Transverse colon (tissue), 3 donors: Measurements from ENCODE around the gene ASPG.

Source experiments
- CTCF ChIP-seq, 5 experiments: fragments of 200-600 bp in 3 of 5; fragments of 450-650 bp in 2 of 5; sonication (generic) in 3 of 5; IDR thresholded peaks; 1 replicate in 2 of 5; 2 replicates in 3 of 5; pipeline ENCODE4 v1.5.1; 2016 to 2017; ENCODE audit warnings: antibody characterized with exemption in 5 of 5, inconsistent platforms in 3 of 5, mild to moderate bottlenecking in 2 of 5, moderate library complexity in 1 of 5
- EP300 ChIP-seq: sonication (generic); formaldehyde crosslinking; IDR thresholded peaks from one replicate; pipeline ENCODE4 v1.6.1; 2017; ENCODE audit warnings: antibody characterized with exemption, low read depth
- POLR2A ChIP-seq: fragments of 450-650 bp; IDR thresholded peaks from one replicate; pipeline ENCODE4 v1.6.1; 2016; ENCODE audit warnings: antibody characterized with exemption, mild to moderate bottlenecking, moderate library complexity

- TF ChIP-seq CTCF (IDR thresholded peaks at IDR 0.05) (no peak), POLR2A (no peak), EP300 (no peak)
These were observed 26.6 kb downstream of the ASPG start for GRCh38 chr14:104112113-104112505.
